Measurements from ENCODE around the gene DOCK4.

GRCh38 chr7:112160130-112160770 lies 45.9 kb downstream of the DOCK4 start:
- TF ChIP-seq SUZ12 (IDR thresholded peaks at IDR 0.05), result no peak
- no peak for TF ChIP-seq FOXA1 (IDR thresholded peaks at IDR 0.05)
- TF ChIP-seq SP1 (IDR thresholded peaks at IDR 0.05), result no peak
